Fibroblast of lung (primary cell): ENCODE data around the gene TLE2. TPM values are rescaled to one million over a fixed set of nuclear protein-coding genes. Genes with fewer than 3 reads are reported as not detected.
"Not testable (repeated sequence)": the region's sequence is repeated elsewhere in the genome, so short reads cannot be mapped to it uniquely, and the experiment has no call there.

Experiments used
- DNase-seq, 2 donors: peaks; one replicate each; pipeline versions ENCODE4 v3.0.0 to v3.0.0-alpha.2; 2010; ENCODE audit warnings: low read depth in 2 of 2
- H2AFZ ChIP-seq: 2 replicates; pipeline ENCODE4 v1.5.1; 2012; ENCODE audit warnings: low read length, control low read depth, inconsistent platforms
- H3K27ac ChIP-seq: 2 replicates; pipeline ENCODE4 v1.5.1; 2011; ENCODE audit warnings: low read length, control low read depth; ENCODE audit not compliant: insufficient read depth
- H3K27me3 ChIP-seq: 2 replicates; pipeline ENCODE4 v1.5.1; 2011; ENCODE audit warnings: mild to moderate bottlenecking, low read length; ENCODE audit not compliant: control insufficient read depth, insufficient read depth
- H3K36me3 ChIP-seq: 2 replicates; pipeline ENCODE4 v1.5.1; 2011; ENCODE audit warnings: low read length; ENCODE audit not compliant: control insufficient read depth, insufficient read depth
- H3K4me1 ChIP-seq: 2 replicates; pipeline ENCODE4 v1.5.1; 2011; ENCODE audit warnings: low read length; ENCODE audit not compliant: control insufficient read depth, insufficient read depth; ENCODE audit errors: extremely low read depth
- H3K4me2 ChIP-seq: 2 replicates; pipeline ENCODE4 v1.5.1; 2011; ENCODE audit warnings: low read length, control low read depth; ENCODE audit not compliant: insufficient read depth; ENCODE audit errors: extremely low read depth
- H3K4me3 ChIP-seq, 4 experiments: fragments of 200-600 bp in 1 of 4; sonication (generic) in 1 of 4; replicated peaks in 1 of 4; 2 replicates each; pipeline ENCODE4 v1.5.1; 2011 to 2016; ENCODE audit warnings: low read length in 4 of 4, low read depth in 3 of 4, mild to moderate bottlenecking in 3 of 4, control low read depth in 2 of 4, inconsistent platforms in 1 of 4, mixed read lengths in 1 of 4; ENCODE audit not compliant: insufficient read depth in 1 of 4; ENCODE audit errors: control extremely low read depth in 1 of 4
- H3K79me2 ChIP-seq: 2 replicates; pipeline ENCODE4 v1.5.1; 2012; ENCODE audit warnings: mild to moderate bottlenecking, low read length, inconsistent platforms; ENCODE audit not compliant: control insufficient read depth, insufficient read depth
- H3K9ac ChIP-seq: 2 replicates; pipeline ENCODE4 v1.5.1; 2011; ENCODE audit warnings: mild to moderate bottlenecking, low read length, control low read depth; ENCODE audit not compliant: insufficient read depth
- H3K9me3 ChIP-seq: 2 replicates; pipeline ENCODE4 v1.5.1; 2012; ENCODE audit warnings: low read depth, low read length; ENCODE audit not compliant: control insufficient read depth, insufficient read depth
- H4K20me1 ChIP-seq: 2 replicates; pipeline ENCODE4 v1.5.1; 2011; ENCODE audit warnings: low read length; ENCODE audit not compliant: control insufficient read depth, insufficient read depth; ENCODE audit errors: extremely low read depth
- CTCF ChIP-seq, 2 donors: IDR thresholded peaks in 1 of 2; conservative IDR thresholded peaks in 1 of 2; 1 replicate in 1 of 2; 2 replicates in 1 of 2; pipeline ENCODE4 v1.5.1; 2011 to 2012; ENCODE audit warnings: low read length in 2 of 2, control low read depth in 1 of 2, inconsistent platforms in 1 of 2, low read depth in 1 of 2, mild to moderate bottlenecking in 1 of 2
- EZH2 ChIP-seq: IDR thresholded peaks from 2 replicates; pipeline ENCODE4 v1.5.1; 2012; ENCODE audit warnings: low read length, control low read depth, mild to moderate bottlenecking; ENCODE audit errors: missing control alignments
- polyA plus RNA-seq, 2 donors: library from polyadenylated mRNA; depleted of rRNA in 1 of 2; stranded (reverse) in 1 of 2; unstranded in 1 of 2; fragments of >200 nt; gene quantifications; 2 replicates each; pipeline ENCODE4 v1.2.1, GENCODE V29; 2011 to 2012; ENCODE audit warnings: missing spikeins in 1 of 2
- total RNA-seq: library from RNA; depleted of rRNA; stranded (reverse); fragments of >200 nt; gene quantifications from 2 replicates; pipeline ENCODE4 v1.2.1, GENCODE V29; 2014

Gene TLE2
- total and polyA plus RNA-seq, 2 donors (not counting 1 experiment from before 2014, with no cell fraction given), result 1.8 to 3.8 TPM

DNA sequence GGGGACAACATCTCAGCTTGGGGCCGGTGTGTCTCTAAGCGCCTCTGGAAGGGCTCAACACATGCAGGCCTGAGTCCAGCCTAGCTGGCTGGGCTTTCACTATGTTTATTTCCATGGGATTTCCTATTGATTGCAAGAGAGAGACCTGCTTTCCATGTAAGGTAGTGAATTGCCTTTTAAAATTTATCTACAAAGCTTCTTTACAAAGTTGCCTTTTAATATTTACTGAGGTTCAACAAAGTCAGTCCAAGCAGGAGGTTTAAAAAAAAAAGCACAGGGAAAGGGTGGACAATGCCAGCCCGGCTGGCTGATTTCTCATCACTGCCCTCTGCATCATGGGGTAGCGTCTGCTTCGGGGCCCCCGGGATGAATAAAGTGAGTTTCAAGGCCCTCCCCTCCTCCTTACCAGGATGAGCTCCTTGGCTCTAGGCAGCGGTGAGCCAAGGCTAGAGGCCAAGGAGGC is 15.8 kb downstream of the TLE2 start:
- Histone ChIP-seq H3K4me1 (no peaks in the 10 kb centered on the region), H4K20me1 (no peaks in the 10 kb centered on the region), H3K9me3 (no peaks in the 10 kb centered on the region), H2AFZ (no peak overlapping the region), H3K27ac (no peak overlapping the region), H3K4me2 (no peak overlapping the region), H3K27me3 (no peaks in the 10 kb centered on the region), H3K36me3 (no peaks in the 10 kb centered on the region), H3K4me3 (no peak overlapping the region), H3K9ac (no peak overlapping the region), H3K79me2 (no peaks in the 10 kb centered on the region)
- DNase-seq, result no peak
- TF ChIP-seq CTCF (conservative IDR thresholded peaks at IDR 0.05 in 1 of 2, IDR thresholded peaks at IDR 0.05 in 1 of 2; ENCODE audit: low read depth in 1 of 2, low read length in 2 of 2) (no peak), EZH2 (no peak)

GRCh38 chr19:3012621-3013262 is 16.3 kb downstream of the TLE2 start:
- Histone ChIP-seq H3K27ac (no peak overlapping the region), H3K4me1 (no peaks in the 10 kb centered on the region), H3K27me3 (no peaks in the 10 kb centered on the region), H3K79me2 (no peaks in the 10 kb centered on the region), H3K36me3 (no peaks in the 10 kb centered on the region), H3K4me2 (no peak overlapping the region), H3K9me3 (no peaks in the 10 kb centered on the region), H3K4me3 (no peak overlapping the region), H4K20me1 (no peaks in the 10 kb centered on the region), H3K9ac (no peak overlapping the region), H2AFZ (no peak overlapping the region)
- DNase-seq, result no peak
- TF ChIP-seq EZH2, result no peak
- no peak for TF ChIP-seq CTCF (conservative IDR thresholded peaks at IDR 0.05 in 1 of 2, IDR thresholded peaks at IDR 0.05 in 1 of 2; ENCODE audit: low read depth in 1 of 2, low read length in 2 of 2)

DNA sequence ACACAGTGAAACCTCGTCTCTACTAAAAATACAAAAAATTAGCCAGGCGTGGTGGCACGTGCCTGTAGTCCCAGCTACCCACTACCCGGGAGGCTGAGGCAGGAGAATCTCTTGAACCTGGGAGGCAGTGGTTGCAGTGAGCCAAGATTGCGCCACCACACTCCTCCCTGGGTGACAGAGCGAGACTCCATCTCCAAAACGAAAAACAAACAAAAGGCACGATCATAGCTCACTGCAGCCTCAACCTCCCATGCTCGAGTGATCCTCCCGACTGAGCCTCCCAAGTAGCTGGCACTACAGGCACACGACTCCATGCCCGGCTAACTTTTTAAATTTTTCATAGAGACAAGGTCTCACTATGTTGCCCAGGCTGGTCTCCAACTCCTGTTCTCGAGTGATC is 17.0 kb downstream of the TLE2 start:
- H3K27ac ChIP-seq, H3K9ac ChIP-seq, DNase-seq, H3K9me3 ChIP-seq, H2AFZ ChIP-seq, H3K4me1 ChIP-seq, H3K4me2 ChIP-seq, H4K20me1 ChIP-seq, H3K79me2 ChIP-seq, H3K4me3 ChIP-seq, H3K27me3 ChIP-seq, H3K36me3 ChIP-seq: not testable (repeated sequence)
